Smooth muscle cell (in vitro differentiated cells): Measurements from ENCODE around the gene ABHD17A. TPM values are rescaled to one million over a fixed set of nuclear protein-coding genes. Genes with fewer than 3 reads are reported as not detected.
A peak's percentile ranks its signal among the peaks of the same experiment; 100 is the strongest.

ENCODE experiments used
- DNase-seq: peaks from one replicate; lab custom pipeline; 2025; ENCODE audit not compliant: unreplicated experiment; lab: John Stamatoyannopoulos, UW
- H2AFZ ChIP-seq: fragments of 200-600 bp; sonication (generic); 2 replicates; pipeline ENCODE4 v1.6.0; 2016; ENCODE audit warnings: antibody characterized with exemption, low read depth, mild to moderate bottlenecking
- H3F3A ChIP-seq: fragments of 200-600 bp; sonication (generic); 2 replicates; pipeline ENCODE4 v1.6.0; 2017; ENCODE audit warnings: antibody characterized with exemption, low read depth
- H3K27ac ChIP-seq: fragments of 200-600 bp; sonication (generic); 2 replicates; pipeline ENCODE4 v1.5.1; 2016; ENCODE audit warnings: low read depth, mild to moderate bottlenecking
- H3K27me3 ChIP-seq: fragments of 200-600 bp; sonication (generic); 2 replicates; pipeline ENCODE4 v1.6.1; 2016; ENCODE audit warnings: low read depth, mild to moderate bottlenecking
- H3K36me3 ChIP-seq: fragments of 200-600 bp; sonication (generic); 2 replicates; pipeline ENCODE4 v1.5.1; 2016; ENCODE audit warnings: low read depth
- H3K4me1 ChIP-seq: fragments of 200-600 bp; sonication (generic); 2 replicates; pipeline ENCODE4 v1.5.1; 2016; ENCODE audit warnings: low read depth
- H3K4me2 ChIP-seq: fragments of 200-600 bp; sonication (generic); 2 replicates; pipeline ENCODE4 v1.6.0; 2016; ENCODE audit warnings: mild to moderate bottlenecking
- H3K4me3 ChIP-seq: fragments of 200-600 bp; sonication (generic); 2 replicates; pipeline ENCODE4 v1.5.1; 2016; ENCODE audit warnings: mild to moderate bottlenecking
- H3K79me2 ChIP-seq: fragments of 200-600 bp; sonication (generic); 2 replicates; pipeline ENCODE4 v1.6.0; 2016; ENCODE audit warnings: low read depth, mild to moderate bottlenecking
- H3K9ac ChIP-seq: fragments of 200-600 bp; sonication (generic); 2 replicates; pipeline ENCODE4 v1.6.0; 2016; ENCODE audit warnings: low read depth
- H3K9me3 ChIP-seq: fragments of 200-600 bp; sonication (generic); replicated peaks from 2 replicates; pipeline ENCODE4 v1.5.1; 2016; ENCODE audit warnings: low read depth
- H4K20me1 ChIP-seq: fragments of 200-600 bp; sonication (generic); 2 replicates; pipeline ENCODE4 v1.6.0; 2016; ENCODE audit warnings: low read depth
- WGBS: methylation state at CpG from one replicate; pipeline ENCODE4 v1.1.7; 2016; ENCODE audit warnings: low lambda C conversion rate; 5-methylcytosine and 5-hydroxymethylcytosine counted together
- polyA plus RNA-seq: library from polyadenylated mRNA; unstranded; fragments of >200 nt; fragmentation: Nextera tagmentation; extraction: Ambion mirVana; gene quantifications from 2 replicates; pipeline ENCODE4 v1.2.1, GENCODE V29; 2016
- total RNA-seq: library from RNA; depleted of rRNA; stranded (reverse); fragments of >200 nt; gene quantifications from 2 replicates; pipeline ENCODE4 v1.2.3, GENCODE V29; 2014
- TF ChIP-seq, protein P1 (sequence below): fragments of 200-600 bp; sonication (generic); IDR thresholded peaks from 2 replicates; pipeline ENCODE4 v1.5.1; 2017; ENCODE audit warnings: borderline replicate concordance, mild to moderate bottlenecking, antibody characterized with exemption; ENCODE audit not compliant: insufficient read depth, poor library complexity, severe bottlenecking

The ABHD17A gene
- total and polyA plus RNA-seq, 2 experiments from 2014 or later = 42.9 to 106 TPM

DNA sequence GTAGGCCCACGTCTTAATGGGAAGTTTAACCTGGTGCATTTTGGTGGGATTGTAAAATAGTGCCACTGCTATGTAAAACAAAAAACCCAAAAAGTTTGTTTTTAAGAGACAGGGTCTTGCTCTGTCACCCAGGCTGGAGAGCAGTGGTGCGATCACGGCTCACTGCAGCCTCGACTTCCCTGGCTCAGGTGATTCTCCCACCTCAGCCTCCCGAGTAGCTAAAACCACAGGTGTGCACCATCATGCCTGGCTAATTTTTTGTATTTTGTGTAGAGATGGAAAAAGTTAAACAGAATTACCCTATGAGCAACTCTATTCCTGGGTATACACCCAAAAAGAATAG is 36.2 kb downstream of the ABHD17A start:
- WGBS = 78% methylated on average over 5 of the region's 5 CpGs
- peaks cover 12% of the 10 kb centered on the region for H3F3A ChIP-seq
- no peak overlapping the region for H2AFZ ChIP-seq
- TF ChIP-seq, protein P1, sequence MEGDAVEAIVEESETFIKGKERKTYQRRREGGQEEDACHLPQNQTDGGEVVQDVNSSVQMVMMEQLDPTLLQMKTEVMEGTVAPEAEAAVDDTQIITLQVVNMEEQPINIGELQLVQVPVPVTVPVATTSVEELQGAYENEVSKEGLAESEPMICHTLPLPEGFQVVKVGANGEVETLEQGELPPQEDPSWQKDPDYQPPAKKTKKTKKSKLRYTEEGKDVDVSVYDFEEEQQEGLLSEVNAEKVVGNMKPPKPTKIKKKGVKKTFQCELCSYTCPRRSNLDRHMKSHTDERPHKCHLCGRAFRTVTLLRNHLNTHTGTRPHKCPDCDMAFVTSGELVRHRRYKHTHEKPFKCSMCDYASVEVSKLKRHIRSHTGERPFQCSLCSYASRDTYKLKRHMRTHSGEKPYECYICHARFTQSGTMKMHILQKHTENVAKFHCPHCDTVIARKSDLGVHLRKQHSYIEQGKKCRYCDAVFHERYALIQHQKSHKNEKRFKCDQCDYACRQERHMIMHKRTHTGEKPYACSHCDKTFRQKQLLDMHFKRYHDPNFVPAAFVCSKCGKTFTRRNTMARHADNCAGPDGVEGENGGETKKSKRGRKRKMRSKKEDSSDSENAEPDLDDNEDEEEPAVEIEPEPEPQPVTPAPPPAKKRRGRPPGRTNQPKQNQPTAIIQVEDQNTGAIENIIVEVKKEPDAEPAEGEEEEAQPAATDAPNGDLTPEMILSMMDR = no peak
- peak overlapping the region; percentile 4 for H3K27ac ChIP-seq
- H3K9ac ChIP-seq = no peak overlapping the region
- no peak for DNase-seq
- H3K4me1 ChIP-seq = peaks cover 18% of the 10 kb centered on the region
- H3K9me3 ChIP-seq = no peaks in the 10 kb centered on the region
- H3K79me2 ChIP-seq = peaks cover 54% of the 10 kb centered on the region
- no peaks in the 10 kb centered on the region for H3K27me3 ChIP-seq
- no peak overlapping the region for H3K4me2 ChIP-seq
- H3K36me3 ChIP-seq = no peaks in the 10 kb centered on the region
- peaks cover 56% of the 10 kb centered on the region for H4K20me1 ChIP-seq
- H3K4me3 ChIP-seq = no peak overlapping the region

DNA sequence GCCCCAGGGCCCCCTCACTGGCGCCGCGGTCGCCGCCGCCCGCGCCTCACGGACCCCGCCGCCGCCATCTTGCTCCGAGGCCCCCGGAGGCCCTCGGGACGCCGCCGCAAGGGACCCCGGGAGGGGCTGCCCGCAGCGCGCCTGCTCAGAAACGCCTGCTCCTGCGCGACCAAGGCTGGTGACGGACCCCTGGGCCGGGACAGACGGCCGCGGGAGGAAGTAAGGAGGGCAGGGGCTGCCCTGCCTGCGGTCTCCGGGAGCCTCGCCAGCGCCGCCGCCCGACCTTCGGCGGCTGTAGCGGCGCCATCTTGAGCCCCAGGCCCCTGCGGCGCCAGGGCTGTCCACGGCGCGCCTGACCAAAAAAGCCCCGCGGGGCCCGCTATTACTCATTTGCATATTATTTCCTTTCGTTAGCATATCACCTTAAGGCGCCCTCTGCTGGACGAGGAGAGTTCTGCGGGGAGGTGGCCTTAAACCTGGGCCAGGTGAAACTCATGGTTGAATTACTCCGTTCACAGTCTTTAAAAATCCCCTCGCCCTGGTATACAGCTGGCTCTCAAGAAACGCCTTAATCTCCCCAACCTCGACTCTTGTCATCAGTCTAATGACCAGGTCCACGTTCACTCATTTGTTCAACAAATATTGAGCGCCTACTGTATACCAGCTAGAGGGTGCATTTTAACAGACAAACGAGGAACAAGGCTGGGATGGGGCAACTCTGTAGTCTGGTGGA is 36.7 kb downstream of the ABHD17A start, which contains the start of gene REXO1:
Gene REXO1 (minus strand): TSS at position 85 of the 733 bp plus-strand sequence. CDS start 125 bp downstream, outside the sequence.
- H3K4me2 ChIP-seq = peak within 1 kb of the TSS; percentile 100
- H3K4me1 ChIP-seq = peaks cover 13% of the 10 kb centered on the region
- peaks cover 54% of the 10 kb centered on the region for H3K79me2 ChIP-seq
- peaks cover 60% of the 10 kb centered on the region for H4K20me1 ChIP-seq
- no peaks in the 10 kb centered on the region for H3K9me3 ChIP-seq
- DNase-seq = peak; percentile 91
- no peaks in the 10 kb centered on the region for H3K36me3 ChIP-seq
- peak within 1 kb of the TSS; percentile 100 for H3K27ac ChIP-seq
- peak within 1 kb of the TSS; percentile 83 for H2AFZ ChIP-seq
- peak within 1 kb of the TSS; percentile 93 for H3K4me3 ChIP-seq
- TF ChIP-seq, protein P1 = peak; percentile 96
- H3F3A ChIP-seq = peaks cover 12% of the 10 kb centered on the region
- peak within 1 kb of the TSS; percentile 100 for H3K9ac ChIP-seq
- WGBS = 4% methylated on average over 32 of the region's 60 CpGs
- H3K27me3 ChIP-seq = no peaks in the 10 kb centered on the region

DNA sequence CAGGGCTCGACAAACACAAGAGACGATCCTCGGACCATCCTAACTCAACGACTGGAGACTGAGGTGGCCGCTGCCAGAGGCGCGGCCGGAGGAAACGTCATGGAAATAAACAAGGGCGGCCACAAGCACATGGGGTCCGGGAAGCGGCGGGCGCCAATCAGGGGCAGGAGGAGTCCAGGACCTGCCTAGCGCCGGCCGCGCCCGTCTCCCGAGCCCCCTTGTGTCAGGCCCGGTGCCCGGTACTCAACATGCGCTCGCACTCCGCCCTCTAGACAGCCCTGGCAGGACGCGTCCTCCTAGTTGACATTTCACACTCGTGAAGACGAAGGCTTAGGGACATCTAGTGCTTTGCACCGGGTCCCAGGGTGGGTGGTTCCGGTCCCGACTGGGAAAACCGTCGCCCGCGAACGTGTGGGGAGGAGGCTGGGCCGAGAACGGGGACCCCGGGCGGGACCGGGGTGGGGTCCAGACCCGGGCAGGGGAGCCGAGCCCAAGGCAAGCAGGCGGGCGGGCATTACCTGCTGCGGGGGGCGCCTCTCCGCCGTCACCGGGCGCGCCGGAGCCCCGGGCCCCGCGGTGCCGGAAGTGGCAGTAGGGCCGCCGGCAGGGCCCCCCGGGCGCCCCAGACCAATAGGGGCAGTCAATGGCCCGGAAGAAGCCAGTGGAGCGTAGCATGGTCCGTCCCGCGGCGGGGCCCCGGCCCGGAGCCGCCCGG is 37.5 kb downstream of the ABHD17A start:
- Histone ChIP-seq H3F3A (peaks cover 12% of the 10 kb centered on the region), H3K9ac (peak overlapping the region; percentile 100), H3K4me1 (peaks cover 11% of the 10 kb centered on the region), H2AFZ (no peak overlapping the region), H3K4me2 (peak overlapping the region; percentile 100), H3K27ac (peak overlapping the region; percentile 100), H3K9me3 (no peaks in the 10 kb centered on the region), H3K27me3 (no peaks in the 10 kb centered on the region), H4K20me1 (peaks cover 60% of the 10 kb centered on the region), H3K36me3 (no peaks in the 10 kb centered on the region), H3K4me3 (peak overlapping the region; percentile 93), H3K79me2 (peaks cover 56% of the 10 kb centered on the region)
- TF ChIP-seq, protein P1 = no peak
- DNase-seq = no peak
- WGBS = 2% methylated on average over 52 of the region's 72 CpGs
